Adipocyte (in vitro differentiated cells): ENCODE data around the gene FREM2.

Experiments
- DNase-seq: peaks from one replicate; pipeline ENCODE4 v3.0.0-alpha.2; 2015; ENCODE audit warnings: low read depth
- H3K27me3 ChIP-seq: replicated peaks from 2 replicates; pipeline ENCODE4 v1.7.0; 2013; ENCODE audit warnings: mild to moderate bottlenecking, low read length, moderate library complexity; ENCODE audit not compliant: control insufficient read depth, insufficient read depth
- H3K36me3 ChIP-seq: 2 replicates; pipeline ENCODE4 v1.7.0; 2013; ENCODE audit warnings: low read length, mild to moderate bottlenecking, moderate library complexity; ENCODE audit not compliant: control insufficient read depth, insufficient read depth, severe bottlenecking
- H3K4me1 ChIP-seq: 2 replicates; pipeline ENCODE4 v1.7.0; 2013; ENCODE audit warnings: mild to moderate bottlenecking, low read length, moderate library complexity; ENCODE audit not compliant: control insufficient read depth, insufficient read depth
- H3K4me3 ChIP-seq: 2 replicates; pipeline ENCODE4 v1.7.0; 2013; ENCODE audit warnings: mild to moderate bottlenecking, low read length, moderate library complexity
- H3K9ac ChIP-seq: 2 replicates; pipeline ENCODE4 v1.7.0; 2013; ENCODE audit warnings: mild to moderate bottlenecking, low read length, moderate library complexity
- H3K9me3 ChIP-seq: 2 replicates; pipeline ENCODE4 v1.7.0; 2013; ENCODE audit warnings: mild to moderate bottlenecking, low read length, moderate library complexity; ENCODE audit not compliant: control insufficient read depth

Gene FREM2

DNA sequence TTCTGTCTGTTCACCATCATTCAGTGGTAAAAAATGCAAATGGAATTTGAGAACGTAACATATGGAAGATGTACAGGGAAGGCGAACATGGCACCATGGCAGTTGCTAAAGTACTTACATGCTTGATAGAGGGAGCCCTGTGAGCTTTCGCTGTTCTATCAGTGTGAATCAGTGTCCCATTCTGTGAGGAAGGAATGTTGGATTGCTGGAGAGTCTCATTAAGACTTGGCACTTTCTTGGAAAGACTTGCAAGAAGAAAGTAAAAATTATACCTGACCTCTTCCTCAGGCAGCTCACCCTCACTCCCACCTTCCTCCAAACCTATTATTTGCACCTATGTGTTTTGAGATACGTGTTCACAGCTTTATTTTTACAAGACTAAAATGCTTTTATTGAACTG is 43.5 kb downstream of the FREM2 start:
- H3K36me3 ChIP-seq: no peaks in the 10 kb centered on the region
- H3K9me3 ChIP-seq: no peaks in the 10 kb centered on the region
- no peak for DNase-seq
- no peaks in the 10 kb centered on the region for H3K4me1 ChIP-seq
- H3K4me3 ChIP-seq: no peak overlapping the region
- H3K9ac ChIP-seq: no peak overlapping the region
- peaks cover 3% of the 10 kb centered on the region for H3K27me3 ChIP-seq

DNA sequence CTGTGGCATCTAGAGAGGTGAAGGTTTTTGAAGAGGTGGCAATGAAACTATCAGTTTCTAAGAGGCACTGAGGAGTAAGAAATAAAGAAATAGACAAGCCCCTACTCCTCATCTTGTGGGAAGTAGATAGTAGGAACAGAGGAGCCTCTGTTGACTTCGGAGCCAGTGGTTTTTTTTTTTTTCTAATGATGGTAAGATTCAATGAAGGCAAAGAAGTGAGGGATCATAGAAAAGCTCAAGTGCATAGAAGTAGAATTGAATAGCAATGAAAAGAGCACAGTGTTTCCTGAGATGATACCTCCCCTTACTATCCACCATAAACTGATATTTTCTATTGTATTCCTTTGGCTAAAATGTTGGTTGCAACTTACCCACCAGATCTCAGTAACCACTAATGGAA is 46.3 kb downstream of the FREM2 start:
- Histone ChIP-seq H3K4me1 (no peaks in the 10 kb centered on the region), H3K9ac (no peak overlapping the region), H3K9me3 (no peaks in the 10 kb centered on the region), H3K4me3 (no peak overlapping the region), H3K27me3 (no peaks in the 10 kb centered on the region), H3K36me3 (no peaks in the 10 kb centered on the region)
- DNase-seq: no peak

DNA sequence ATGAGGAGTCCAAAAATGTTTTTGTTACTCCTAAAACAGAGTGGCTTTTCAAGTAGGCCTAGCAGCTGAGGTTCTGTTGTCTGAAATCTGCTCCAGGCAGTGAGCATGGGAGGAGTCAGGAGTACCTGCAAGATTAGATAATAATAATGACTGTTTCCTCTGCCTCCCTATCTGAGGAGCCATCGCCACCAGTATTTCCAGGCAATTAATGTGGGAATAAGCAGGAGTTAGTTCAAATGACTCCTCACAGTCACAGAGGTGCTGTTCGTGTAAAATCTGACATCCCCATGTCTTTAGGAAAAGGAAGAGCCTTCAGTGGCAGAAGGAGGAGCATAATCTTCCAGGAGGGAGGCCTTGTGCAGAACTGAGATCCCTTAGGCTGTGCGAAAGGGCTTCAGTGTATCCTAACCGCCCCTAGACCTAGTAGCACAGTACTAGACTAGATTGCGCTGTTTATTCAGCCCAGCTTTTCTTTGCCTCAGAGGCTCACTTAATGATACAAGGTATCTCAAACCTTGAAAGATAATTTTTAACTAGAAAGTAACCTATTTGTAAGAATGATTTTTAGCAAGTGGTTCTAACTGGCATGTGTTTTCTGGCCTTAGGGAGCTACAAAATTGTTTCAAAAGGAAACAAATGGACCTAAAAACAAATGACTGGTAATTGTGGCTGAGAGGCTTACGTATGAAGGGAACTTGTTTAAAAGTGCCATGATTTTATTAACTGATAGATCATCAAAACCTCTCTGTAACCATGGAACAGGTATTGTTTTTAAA is 49.0 kb downstream of the FREM2 start:
- no peaks in the 10 kb centered on the region for H3K9me3 ChIP-seq
- DNase-seq: no peak
- H3K9ac ChIP-seq: no peak overlapping the region
- H3K4me1 ChIP-seq: no peaks in the 10 kb centered on the region
- no peaks in the 10 kb centered on the region for H3K36me3 ChIP-seq
- H3K27me3 ChIP-seq: no peaks in the 10 kb centered on the region
- no peak overlapping the region for H3K4me3 ChIP-seq

DNA sequence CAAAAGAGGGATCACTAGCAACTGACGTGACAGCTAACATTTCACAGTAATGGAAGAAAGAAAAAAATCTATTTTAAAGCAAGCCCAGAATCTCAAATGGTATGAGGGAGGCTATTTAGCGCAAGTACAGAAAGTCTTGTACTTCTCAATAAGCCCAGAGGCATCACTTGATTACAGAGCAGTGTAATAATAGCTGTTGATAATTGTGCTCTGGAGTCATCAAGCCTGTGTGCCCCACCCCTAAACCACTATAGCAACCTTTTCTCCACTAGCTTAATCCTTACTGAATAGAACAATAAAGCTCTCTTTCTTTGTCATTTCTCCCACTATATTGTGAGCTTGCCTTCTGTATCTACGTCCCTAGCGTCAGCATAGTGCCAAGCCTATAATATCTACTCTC is 56.6 kb downstream of the FREM2 start:
- Histone ChIP-seq H3K9ac (no peak overlapping the region), H3K27me3 (peaks cover 8% of the 10 kb centered on the region), H3K4me3 (no peak overlapping the region), H3K9me3 (peaks cover 4% of the 10 kb centered on the region), H3K4me1 (no peaks in the 10 kb centered on the region), H3K36me3 (no peaks in the 10 kb centered on the region)
- no peak for DNase-seq

DNA sequence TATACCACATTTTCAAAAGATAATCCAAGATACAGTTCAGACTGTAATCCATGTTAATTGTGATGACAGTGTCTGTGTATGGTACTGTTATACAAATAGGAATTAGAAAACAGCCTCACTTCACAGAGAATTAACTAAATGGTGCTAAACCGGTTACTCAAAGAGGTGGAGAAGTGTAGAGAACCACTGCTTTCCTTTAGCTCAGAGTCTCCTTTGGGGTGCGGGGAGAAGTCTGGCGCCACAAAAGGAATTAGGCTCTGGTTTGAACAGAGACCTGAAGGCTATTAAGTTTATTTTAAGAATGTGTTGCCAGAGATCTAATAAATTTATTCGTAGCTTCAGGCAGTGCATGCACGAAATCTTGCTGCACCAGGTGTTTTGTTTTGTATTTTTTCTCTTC is 65.8 kb downstream of the FREM2 start:
- Histone ChIP-seq H3K4me1 (no peaks in the 10 kb centered on the region), H3K4me3 (no peak overlapping the region), H3K27me3 (peaks cover 21% of the 10 kb centered on the region), H3K9me3 (no peaks in the 10 kb centered on the region), H3K9ac (no peak overlapping the region), H3K36me3 (no peaks in the 10 kb centered on the region)
- DNase-seq: no peak

DNA sequence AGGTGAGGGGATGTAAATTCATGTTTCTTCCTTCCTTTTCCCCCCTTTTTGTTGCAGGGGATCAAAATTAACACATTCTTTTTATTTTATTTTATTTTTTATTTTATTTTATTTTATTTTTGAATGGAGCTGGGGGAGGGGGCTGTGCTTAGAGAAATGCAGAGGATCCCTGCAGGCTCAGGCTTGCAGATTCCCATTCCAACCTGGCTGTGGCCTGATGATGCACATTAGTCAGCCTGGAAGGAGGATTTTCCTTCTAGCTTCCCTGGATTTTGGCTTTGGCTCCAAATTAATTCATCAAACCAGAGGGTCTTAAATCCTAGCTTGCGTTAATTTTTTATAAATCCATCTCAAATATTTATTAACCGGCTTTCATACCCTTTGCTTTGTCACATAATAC is 67.0 kb downstream of the FREM2 start:
- Histone ChIP-seq H3K4me1 (no peaks in the 10 kb centered on the region), H3K9me3 (no peaks in the 10 kb centered on the region), H3K9ac (no peak overlapping the region), H3K36me3 (no peaks in the 10 kb centered on the region), H3K4me3 (no peak overlapping the region), H3K27me3 (peaks cover 30% of the 10 kb centered on the region)
- no peak for DNase-seq

DNA sequence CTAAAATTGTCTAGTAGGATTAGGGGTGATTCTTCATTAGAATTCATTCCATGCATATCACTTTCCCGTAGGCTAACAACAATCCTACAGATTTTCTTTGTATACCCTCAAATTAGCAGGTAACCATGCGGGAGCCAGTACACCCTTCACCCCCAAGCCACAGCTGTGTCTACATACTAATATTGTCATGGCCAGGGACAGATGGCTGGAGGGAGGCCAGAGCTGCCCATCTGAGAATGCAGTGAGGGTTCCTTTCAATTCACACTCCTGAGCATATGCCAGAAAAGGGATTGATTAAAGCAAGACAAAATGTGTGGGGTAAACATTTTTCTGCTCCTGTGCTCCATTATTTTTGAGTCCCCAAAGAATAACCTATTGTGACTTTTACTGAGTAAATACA is 68.9 kb downstream of the FREM2 start:
- Histone ChIP-seq H3K9ac (no peak overlapping the region), H3K4me1 (no peaks in the 10 kb centered on the region), H3K9me3 (no peaks in the 10 kb centered on the region), H3K4me3 (no peak overlapping the region), H3K27me3 (peaks cover 26% of the 10 kb centered on the region), H3K36me3 (no peaks in the 10 kb centered on the region)
- no peak for DNase-seq

DNA sequence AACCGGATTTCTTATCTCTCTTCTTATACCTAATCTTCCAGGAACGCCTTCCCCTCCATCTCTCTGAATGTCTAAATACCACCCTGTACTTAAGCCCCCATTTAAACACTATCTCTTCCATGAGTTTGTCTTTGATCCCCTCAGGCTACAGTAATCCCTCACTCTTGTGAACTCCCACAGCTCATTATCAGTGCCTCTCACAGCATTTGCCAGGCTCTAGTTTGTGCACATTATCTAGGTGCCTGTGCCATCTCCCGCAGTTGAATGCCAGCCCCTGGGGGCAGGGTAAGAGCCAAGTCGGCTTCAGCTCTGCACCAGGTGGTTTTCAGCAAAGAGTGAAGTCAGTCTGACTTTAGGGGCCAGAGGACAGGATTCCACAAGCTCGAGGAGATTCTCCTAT is 71.4 kb downstream of the FREM2 start:
- no peak for DNase-seq
- Histone ChIP-seq H3K4me1 (no peaks in the 10 kb centered on the region), H3K4me3 (no peak overlapping the region), H3K9me3 (no peaks in the 10 kb centered on the region), H3K27me3 (peaks cover 35% of the 10 kb centered on the region), H3K9ac (no peak overlapping the region), H3K36me3 (no peaks in the 10 kb centered on the region)

DNA sequence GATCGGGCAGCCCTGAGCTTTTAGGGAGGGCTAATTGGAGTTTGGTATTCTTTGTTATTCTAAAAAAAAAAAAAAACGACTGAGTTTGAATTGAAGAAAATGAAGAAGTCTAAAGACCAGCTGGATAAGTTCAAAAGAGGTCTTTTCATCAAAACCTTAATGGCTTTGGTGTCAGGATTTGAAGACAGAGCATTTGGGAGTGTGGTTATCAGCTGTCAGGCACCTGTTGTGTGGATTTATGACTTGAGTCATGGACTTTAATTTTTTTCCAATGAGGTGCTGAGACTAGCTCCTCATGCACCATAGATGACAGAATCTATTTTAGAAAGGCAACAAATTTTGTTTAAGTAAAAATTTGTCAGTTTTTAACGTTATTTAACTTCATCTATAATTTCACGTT is 72.5 kb downstream of the FREM2 start:
- no peak overlapping the region for H3K9ac ChIP-seq
- no peaks in the 10 kb centered on the region for H3K4me1 ChIP-seq
- DNase-seq: no peak
- H3K9me3 ChIP-seq: no peaks in the 10 kb centered on the region
- peaks cover 35% of the 10 kb centered on the region for H3K27me3 ChIP-seq
- H3K36me3 ChIP-seq: no peaks in the 10 kb centered on the region
- no peak overlapping the region for H3K4me3 ChIP-seq

DNA sequence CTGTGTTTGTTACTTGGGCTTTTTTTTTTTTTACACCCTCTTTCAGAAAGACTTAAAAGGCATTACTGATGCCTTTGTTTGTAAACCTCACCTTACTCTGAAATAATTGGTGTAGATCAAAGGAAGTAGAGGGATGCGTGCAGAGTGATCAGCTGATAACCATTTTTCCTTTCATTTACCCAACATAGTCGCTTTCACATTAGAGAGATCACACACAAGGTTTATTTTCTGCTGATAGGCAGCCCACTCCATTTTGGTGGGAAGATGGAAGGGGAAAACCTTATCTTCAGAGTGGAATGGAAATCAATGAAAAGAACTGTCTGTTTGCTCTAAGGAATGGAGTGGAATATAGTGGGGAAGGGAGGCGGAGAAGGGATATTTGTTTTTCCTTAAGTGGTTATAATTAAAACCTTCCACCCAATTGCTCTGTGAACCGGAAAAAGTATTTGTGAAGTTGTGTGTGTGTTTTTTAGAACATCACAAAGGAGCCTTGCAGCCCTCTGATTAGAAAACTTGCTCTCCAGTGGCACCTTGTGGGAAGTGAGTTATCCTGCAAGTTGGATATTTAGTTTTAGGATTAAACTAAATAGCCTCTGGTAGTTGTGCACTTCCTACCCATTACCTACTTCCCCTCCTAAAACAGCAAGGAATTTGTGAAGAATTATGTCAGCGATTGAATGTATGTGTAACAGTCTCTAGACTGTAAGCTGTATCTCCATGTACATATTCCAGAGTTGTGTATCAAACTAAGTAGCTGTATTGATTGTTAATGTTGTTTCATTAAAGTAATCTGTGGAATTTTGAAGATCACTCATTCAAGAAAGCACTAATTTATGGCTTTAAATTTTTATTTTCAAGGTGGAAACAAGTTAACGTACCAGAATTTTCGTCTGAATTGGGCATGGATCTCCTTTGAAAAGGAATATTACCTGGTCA is 76.8 kb downstream of the FREM2 start:
- no peaks in the 10 kb centered on the region for H3K4me1 ChIP-seq
- H3K4me3 ChIP-seq: no peak overlapping the region
- peaks cover 19% of the 10 kb centered on the region for H3K27me3 ChIP-seq
- DNase-seq: peak; percentile 75
- H3K36me3 ChIP-seq: no peaks in the 10 kb centered on the region
- H3K9ac ChIP-seq: no peak overlapping the region
- no peaks in the 10 kb centered on the region for H3K9me3 ChIP-seq

DNA sequence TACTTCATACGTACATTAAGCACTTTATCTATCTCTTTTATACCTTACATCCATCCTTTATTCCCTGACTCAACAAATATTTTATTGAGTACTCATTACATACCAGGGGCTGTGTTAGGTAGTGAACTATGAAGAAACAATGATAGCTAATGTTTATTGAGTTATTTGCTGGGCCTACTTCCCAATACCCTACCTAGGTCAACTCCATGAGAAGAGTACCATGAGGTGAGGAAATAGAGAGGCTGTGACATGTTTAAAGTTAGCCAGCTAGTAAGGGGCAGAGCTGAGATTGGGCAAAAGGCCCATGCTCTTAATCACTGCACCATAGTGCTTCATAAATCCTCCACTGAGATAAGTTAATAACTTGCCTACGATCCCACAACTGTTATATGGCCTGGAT is 79.9 kb downstream of the FREM2 start:
- H3K9ac ChIP-seq: no peak overlapping the region
- no peaks in the 10 kb centered on the region for H3K36me3 ChIP-seq
- no peak for DNase-seq
- no peak overlapping the region for H3K4me3 ChIP-seq
- H3K27me3 ChIP-seq: peaks cover 8% of the 10 kb centered on the region
- H3K9me3 ChIP-seq: no peaks in the 10 kb centered on the region
- H3K4me1 ChIP-seq: no peaks in the 10 kb centered on the region
